DMS53 (cell line): Measurements from ENCODE around the gene DOCK4.
A peak's percentile ranks its signal among the peaks of the same experiment; 100 is the strongest.

Source experiments
- DNase-seq: peaks from one replicate; lab custom pipeline; 2025; lab: John Stamatoyannopoulos, UW

DOCK4 gene

GRCh38 chr7:112076324-112076723 is 129.9 kb downstream of the DOCK4 start:
- no peak for DNase-seq

GRCh38 chr7:112074464-112074863 is 131.7 kb downstream of the DOCK4 start:
- DNase-seq, result peak; percentile 28

GRCh38 chr7:112073530-112073929 is 132.7 kb downstream of the DOCK4 start:
- DNase-seq, result peak; percentile 13

GRCh38 chr7:112072541-112073245 is 133.5 kb downstream of the DOCK4 start:
- peak; percentile 19 for DNase-seq

GRCh38 chr7:112071856-112072255 is 134.3 kb downstream of the DOCK4 start:
- DNase-seq, result no peak

GRCh38 chr7:112070674-112071256 is 135.4 kb downstream of the DOCK4 start:
- DNase-seq, result no peak

GRCh38 chr7:112069879-112070321 is 136.3 kb downstream of the DOCK4 start:
- no peak for DNase-seq

- no peak for DNase-seq
Measured at GRCh38 chr7:112068967-112069366, 137.2 kb downstream of the DOCK4 start.

- no peak for DNase-seq
Measured at GRCh38 chr7:112067632-112068540, 138.3 kb downstream of the DOCK4 start.

- DNase-seq, result no peak
Measured at GRCh38 chr7:112067200-112067599, 139.0 kb downstream of the DOCK4 start.

GRCh38 chr7:112065758-112066157 is 140.4 kb downstream of the DOCK4 start:
- DNase-seq, result no peak

- DNase-seq, result no peak
Measured at GRCh38 chr7:112064627-112065385, 141.4 kb downstream of the DOCK4 start.

GRCh38 chr7:112063974-112064373 is 142.2 kb downstream of the DOCK4 start:
- no peak for DNase-seq

- DNase-seq, result no peak
Measured at GRCh38 chr7:112061051-112061450, 145.1 kb downstream of the DOCK4 start.

GRCh38 chr7:112060625-112061024 is 145.6 kb downstream of the DOCK4 start:
- peak; percentile 62 for DNase-seq

- no peak for DNase-seq
Measured at GRCh38 chr7:112059675-112060074, 146.5 kb downstream of the DOCK4 start.

- no peak for DNase-seq
Measured at GRCh38 chr7:112058686-112059085, 147.5 kb downstream of the DOCK4 start.

- peak; percentile 92 for DNase-seq
Measured at GRCh38 chr7:112056409-112056808, 149.8 kb downstream of the DOCK4 start.

GRCh38 chr7:112053737-112054069 is 152.5 kb downstream of the DOCK4 start:
- DNase-seq, result no peak

GRCh38 chr7:112052993-112053736 is 153.0 kb downstream of the DOCK4 start:
- DNase-seq, result no peak

- DNase-seq, result no peak
Measured at GRCh38 chr7:112052498-112052897, 153.7 kb downstream of the DOCK4 start.
